Measurements from ENCODE around the gene SLC4A7.
"Not testable (repeated sequence)": the region's sequence is repeated elsewhere in the genome, so short reads cannot be mapped to it uniquely, and the experiment has no call there.

Gene SLC4A7

DNA sequence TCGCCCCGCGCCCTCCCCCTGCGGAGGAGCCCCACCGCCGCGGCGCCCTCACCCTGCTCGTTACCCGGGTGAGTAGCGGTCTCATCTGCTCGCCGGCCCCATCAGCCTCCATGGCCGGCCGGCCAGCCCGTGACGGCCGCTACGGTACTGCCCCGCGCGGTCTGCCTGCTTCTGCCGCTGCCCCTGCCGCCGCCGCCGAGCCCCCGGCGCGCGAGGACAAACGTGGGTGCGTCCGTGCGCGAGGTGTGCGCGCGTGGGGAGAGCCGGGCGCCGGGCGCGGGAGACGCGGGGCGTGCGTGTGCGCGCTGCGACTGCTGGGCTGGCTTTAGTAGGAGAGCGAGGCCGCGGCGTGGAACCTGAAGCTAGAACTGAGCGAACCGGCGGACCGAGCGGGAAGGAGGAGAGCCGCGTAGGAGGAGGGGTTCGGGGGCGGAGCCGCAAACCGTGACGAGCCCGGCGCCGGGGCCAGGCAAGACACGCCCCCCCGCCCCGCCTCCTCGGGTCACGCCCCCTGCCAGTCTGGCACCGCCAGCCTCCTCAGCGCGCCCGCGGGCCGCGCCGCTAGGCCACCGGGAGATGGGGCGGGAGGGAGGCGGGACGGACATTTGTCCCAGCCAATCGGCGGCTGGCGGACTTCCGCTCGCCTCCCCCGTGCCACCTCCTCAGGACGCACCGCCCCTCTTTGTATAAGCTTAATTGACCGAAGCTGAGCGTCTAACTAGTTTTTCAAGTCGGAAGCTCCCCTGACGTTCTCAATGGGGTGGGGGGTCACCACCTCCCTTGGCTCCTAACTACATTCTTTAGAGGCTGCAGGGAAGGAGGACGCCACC is at the start of gene SLC4A7:
Gene SLC4A7, minus strand, starts transcription at position 370 of the 830 bp plus-strand sequence. Its CDS starts 258 bp downstream, at position 112.
- DNase-seq (ENCODE audit: low spot score): peak; percentile 98

DNA sequence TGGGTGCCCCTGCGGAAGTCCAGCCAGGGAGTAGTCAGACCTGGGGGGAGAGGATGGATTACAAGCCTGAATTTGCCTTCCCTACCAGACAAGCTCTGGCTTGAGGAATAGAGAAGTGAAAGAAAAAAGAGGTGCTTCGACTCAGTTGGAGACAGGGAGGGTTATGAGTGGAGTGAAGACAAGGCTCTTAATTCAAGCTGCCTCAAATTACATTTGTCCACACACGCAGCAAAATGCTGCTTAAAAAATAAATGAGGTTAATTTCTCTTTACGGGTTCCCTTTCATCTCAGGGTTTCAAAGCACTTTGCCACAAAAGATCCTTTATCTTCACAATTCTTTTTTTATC is 49.0 kb upstream of the SLC4A7 start:
- no peak for DNase-seq (ENCODE audit: low spot score)

DNA sequence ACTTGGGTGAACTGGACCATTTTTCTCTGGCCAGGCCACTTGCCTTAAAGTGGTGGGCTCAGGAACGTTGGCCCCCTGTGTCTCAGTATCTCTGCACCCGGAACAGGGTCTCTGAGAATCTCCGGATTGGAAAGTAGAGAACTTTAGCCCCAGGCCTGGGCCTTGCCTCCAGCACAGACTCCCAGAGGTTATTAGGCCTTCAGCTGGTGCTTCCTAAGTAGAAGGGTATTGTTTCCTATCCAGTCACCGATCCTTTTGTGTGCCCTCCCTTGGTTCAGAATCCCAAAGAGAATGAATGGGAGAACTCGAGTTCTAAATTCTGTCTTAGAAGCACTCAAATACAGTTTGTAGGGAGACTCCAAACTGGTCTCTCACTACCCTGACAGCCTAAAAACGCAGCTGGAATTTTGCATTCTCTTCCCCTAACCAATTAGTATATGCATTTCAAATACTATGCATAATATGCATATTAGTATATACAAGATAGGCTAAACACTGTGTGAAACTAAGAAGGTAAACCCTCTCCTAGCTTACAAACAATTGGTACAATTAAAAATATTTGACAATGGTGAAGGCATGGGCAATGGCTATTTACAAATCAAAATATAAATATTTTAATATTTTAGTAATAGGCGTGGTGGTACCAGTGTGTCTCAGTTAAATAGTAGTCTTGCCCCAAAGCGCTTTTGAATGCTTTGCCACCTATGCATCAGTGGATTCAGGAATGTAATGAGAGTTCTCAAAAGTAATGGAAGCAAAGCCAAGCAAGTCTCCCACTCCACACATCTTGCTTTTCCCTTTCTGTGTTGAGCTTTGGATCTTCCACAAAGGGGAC is 48.5 kb upstream of the SLC4A7 start:
- no peak for DNase-seq (ENCODE audit: low spot score)

DNA sequence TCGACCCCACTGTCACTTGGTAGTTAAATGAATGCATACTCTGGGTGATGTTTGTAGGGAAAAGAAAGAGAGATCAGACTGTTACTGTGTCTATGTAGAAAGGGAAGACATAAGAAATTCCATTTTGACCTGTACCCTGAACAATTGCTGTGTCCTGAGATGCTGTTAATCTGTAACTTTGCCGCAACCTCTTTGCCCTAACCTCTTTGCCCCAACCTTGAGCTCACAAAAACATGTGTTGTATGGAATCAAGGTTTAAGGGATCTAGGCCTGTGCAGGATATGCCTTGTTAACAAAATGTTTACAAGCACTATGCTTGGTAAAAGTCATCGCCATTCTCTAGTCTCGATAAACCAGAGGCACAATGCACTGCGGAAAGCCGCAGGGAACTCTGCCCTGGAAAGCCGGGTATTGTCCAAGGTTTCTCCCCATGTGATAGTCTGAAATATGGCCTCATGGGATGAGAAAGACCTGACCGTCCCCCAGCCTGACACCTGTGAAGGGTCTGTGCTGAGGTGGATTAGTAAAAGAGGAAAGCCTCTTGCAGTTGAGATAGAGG is 47.1 kb upstream of the SLC4A7 start:
- DNase-seq (ENCODE audit: low spot score): not testable (repeated sequence)

DNA sequence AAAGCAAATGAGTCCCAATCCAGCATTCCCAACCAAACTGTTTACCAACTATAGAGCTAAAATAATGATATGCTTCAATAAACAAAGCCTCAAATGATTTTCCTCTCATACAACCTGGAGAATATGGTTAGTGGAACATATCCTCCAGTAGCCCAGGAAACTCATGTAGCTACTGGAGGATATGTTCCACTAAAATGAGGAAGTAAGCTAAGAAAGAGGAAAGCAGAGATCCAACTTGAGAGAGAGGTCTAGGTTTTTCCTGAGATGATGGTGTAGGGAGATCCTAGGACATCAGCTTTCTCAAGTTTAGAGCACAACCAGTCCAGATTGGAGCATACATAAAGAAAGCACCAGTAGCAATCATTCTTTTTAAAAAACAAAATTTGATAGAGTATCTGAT is 44.6 kb upstream of the SLC4A7 start:
- no peak for DNase-seq (ENCODE audit: low spot score)

DNA sequence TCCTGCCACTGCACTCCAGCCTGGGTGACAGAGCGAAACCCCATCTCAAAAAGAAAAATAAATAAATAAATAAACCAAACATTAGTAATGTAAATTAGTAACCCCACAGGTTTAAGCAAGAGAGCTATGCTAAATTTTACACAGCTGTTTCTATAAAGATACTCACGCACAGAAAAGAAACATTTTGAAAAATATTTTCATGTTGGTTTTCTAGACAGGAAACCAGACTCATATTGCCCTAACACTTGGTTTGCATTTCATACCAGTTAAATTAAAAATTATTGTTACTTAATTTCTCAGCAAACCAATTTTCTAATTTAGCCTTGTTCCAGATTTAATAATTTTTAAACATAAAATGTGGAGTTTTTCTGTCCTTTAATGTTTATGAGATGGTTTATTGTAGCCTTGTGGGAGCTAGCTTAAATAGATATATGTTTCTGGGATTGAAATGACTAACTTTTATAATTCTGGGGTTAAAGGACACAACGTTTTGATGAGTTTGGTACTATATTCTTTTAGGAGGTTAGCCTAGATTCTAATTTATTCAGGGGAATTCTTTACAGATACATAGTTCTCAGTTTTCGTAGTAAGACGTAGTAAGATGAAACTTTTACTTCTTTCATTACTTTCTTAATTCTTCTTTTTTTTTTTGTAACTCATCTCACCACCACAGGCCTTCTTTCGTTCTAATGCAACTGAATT is 42.6 kb upstream of the SLC4A7 start:
- DNase-seq (ENCODE audit: low spot score): no peak

DNA sequence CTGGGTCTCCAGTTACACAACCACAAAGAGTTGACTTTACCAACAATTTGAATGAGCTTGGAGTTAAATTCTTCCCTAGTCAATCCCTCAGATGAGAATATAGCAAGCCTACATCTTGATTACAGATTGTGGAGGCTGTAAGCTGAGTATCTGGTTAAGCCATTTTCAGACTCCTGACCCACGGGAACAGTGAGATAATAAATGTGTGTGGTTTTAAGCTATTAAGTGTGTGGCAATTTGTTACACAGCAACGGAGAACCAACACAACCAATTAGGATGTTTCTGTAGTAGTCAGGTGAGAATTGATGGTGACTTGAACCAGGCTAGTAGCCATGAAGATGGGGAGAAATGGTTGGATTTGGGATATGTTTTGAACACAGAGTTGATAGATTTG is 37.7 kb upstream of the SLC4A7 start:
- DNase-seq (ENCODE audit: low spot score): no peak

DNA sequence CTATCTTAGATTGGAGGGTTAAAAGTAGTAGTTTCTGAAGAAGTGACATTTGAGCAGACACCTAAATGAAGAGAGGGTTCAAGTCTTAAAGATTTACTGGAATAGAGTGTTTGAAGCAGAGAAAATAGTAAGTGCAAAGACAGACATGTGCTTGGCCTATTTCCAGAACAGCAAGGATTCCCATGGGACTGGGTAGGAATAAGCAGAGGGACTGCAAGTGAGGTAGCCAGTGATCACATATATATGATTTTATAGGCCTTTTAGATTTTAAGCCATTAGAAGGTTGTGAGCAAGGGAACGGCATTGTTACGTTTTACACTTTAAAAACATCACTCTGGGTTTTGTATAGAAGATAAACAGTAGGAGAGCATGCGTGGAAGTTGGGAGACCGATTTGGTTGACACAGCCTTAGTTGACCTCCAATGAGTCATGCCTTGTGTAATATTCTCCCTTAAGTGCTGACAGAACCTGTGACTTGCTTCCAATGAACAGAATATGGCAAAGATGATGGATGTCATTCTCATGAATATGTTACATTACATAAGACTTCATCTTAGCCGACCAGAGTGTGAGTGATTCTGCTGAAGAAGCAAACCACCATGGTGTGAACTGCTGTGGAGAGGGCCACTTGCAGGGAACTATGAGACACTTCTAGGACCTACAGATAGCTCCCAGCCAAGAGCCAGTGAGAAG is 37.1 kb upstream of the SLC4A7 start:
- DNase-seq (ENCODE audit: low spot score): peak; percentile 82

DNA sequence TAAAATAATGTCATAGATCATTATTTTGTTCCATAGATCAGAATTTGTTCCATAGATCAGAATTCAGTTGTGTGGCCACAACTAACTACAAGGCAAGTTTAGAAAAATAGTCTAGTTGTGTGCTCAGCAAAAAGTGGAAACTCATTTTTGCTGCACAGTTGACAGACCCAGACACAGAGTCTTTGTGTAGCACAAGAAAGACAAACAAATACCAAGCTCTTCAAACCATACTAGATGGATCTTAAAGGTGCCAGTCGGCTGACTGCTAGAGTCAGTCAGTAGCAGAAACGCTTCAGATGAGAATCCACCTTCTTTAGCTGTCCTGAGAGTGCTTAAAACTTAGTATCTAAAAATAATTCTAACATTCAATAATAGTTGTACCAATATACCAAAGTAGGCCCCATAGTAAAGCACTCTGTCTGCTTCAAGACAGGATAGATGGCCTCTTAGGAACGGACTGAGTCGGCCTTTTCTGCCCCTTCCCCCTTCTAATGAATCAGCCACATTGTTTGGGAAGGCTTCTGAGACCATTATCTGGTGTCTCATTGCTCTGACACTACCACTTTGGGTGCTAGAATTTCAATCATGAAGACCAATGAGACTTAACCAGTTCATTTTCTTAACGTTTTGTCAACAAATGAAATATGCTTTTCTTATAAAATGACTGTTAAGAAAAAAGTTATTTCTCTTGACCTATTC is 27.7 kb upstream of the SLC4A7 start:
- DNase-seq (ENCODE audit: low spot score): no peak

DNA sequence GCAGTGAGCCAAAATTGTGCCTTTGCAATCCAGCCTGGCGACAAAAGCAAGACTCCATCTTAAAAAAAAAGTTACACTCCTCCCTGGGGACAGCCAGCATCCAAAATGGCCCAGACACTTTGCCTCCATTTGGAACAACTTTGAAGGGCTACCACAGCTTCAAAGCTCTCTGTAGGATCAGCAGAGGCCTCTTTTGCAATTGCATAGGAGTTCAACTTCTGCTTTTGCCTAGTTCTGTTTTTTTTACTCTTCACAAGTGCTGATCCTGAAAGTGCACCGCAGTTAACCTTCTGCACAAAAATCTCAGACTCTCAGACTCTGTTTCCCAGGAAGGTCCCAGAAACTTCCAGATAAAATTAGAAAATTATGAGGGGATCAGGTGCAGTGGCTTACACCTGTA is 25.2 kb upstream of the SLC4A7 start:
- DNase-seq (ENCODE audit: low spot score): no peak

DNA sequence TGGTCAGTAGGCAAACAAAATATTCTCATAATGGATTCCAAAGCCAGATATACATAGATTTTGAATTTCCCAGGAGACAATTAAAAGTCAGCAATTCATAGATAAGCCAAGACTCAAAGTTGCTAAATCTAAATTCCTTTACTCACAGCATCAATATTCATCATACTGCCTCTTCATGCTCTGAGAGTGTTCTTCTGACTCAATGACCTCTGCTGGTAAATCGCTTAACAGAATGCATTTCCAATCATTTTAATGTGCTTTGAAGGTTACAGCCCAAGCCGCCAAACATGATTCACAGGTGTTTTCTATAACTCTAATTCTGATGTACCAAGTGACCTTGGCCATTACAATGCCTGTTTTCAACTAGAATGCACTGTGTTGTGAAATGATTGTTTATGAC is 24.2 kb upstream of the SLC4A7 start:
- no peak for DNase-seq (ENCODE audit: low spot score)

DNA sequence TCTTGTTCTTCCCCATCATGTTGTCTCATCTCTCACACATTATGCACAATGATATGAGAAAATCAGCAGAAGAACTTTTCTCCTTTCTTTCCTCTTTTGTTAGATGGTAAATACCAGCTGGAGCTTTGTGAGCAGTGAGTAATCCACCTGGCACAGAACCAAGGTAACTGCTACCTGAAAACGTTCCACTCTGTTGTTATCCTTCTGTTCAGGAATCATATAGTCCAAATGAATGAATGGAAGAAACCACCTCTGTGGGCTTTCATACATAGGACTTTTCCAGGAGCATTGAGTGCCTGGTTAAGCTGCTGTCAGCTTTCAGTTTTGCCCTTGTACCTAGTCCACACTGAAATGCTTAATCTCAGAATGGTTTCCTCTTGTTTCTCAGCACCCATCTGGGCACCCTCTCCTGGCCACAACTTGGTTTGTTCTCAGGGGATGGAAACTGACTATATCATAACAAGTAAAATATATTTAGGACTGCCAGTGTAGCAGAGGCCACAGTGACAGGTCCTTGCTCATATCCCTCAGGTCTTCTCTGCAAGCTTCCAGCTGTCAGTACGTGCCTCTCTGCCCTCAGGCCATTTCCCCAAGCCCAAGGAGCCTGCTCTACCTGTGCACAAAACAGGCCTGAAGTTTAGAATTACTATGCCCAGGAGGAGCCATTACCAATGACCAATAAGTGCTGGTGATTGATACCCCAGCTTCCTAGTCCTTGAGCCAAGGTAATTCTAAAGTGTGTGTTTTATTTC is 23.5 kb upstream of the SLC4A7 start:
- no peak for DNase-seq (ENCODE audit: low spot score)

DNA sequence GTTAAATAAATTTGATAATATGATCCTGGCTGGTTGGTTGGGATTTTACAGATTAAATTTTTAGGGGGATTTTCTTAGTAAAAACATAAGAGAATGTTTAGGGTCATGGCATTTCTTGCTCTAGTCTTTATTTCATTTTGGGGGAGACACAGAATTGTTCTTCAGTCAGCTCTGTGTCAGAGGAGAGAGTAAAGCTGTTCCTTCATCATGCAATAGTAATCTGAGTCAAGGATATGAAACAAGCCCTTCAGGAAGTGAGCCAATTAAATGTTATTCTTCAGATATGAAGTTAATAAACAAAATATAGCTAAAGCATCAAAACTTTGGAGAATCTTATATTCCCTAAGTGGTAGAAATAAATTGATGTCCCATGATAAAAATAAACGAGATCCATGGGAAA is 22.9 kb upstream of the SLC4A7 start:
- no peak for DNase-seq (ENCODE audit: low spot score)

DNA sequence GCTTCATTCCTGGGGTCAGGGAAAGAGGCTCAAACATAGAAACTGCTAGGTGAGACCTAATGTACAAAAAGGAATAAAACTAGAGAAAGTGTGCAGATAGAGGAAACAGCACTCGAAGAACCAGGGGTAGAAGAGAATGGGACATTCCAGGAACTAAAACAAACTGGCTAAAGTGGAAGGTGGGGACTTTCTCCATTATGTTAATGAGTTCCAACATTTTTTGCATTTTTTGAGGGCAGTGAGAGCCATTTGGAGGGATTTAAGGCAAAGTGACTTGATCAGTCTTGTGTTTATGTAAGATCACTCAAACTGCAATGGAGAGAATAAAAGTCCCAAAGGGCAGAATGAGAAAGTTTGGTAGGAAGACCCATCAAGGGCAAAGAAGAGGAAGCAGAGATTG is 20.6 kb upstream of the SLC4A7 start:
- peak; percentile 10 for DNase-seq (ENCODE audit: low spot score)

DNA sequence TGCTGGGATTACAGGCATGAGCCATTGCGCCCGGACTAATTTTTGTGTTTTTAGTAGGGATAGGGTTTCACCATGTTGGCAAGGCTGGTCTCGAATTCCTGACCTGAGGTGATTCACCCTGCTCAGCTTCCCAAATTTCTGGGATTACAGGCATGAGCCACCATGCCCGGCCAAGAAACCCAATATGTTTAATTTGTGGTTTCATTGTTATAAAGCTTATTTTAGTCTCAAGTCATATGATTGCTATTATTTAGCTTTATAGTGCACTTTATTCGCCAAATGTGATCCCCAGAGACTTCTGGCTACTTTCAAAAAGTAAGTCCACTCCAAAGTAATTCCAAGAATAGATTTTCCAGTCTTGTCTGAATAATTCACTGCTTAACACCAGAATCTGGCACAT is 19.3 kb upstream of the SLC4A7 start:
- peak; percentile 81 for DNase-seq (ENCODE audit: low spot score)

DNA sequence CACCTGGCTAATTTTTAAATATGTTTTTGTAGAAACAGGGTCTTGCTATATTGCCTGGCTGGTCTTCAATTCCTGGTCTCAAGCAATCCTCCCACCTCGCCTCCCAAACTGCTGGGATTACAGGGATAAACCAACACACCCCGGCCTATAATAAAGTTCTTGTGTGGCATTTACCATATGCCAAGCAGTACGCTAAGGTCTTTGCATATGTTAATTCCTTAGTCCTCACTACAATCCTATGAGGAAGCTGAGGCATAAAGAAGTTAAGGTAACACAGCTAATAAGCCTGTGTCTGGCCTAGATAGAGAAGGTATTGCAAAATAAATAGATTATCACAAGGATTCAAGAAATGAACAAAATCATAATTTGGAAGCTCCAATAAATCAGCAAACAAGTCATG is 17.6 kb upstream of the SLC4A7 start:
- DNase-seq (ENCODE audit: low spot score): no peak

DNA sequence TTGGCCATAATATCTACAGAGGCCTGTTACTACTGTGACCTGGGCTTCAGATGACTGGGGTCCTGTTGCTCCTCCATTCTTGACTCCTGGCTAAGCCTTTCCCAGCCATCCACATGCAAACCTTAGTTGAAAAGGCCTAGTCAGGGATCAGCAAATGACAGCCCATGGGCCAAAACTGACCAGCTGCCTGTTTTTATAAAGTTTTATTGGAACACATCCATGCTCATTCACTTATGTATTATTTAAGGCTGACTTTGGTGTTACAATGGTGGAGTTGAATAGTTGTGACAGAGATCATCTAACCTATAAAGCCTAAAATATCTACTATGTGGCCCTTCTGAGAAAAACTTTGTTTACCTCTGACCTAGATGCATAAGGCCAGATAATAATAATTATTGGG is 16.8 kb upstream of the SLC4A7 start:
- no peak for DNase-seq (ENCODE audit: low spot score)

DNA sequence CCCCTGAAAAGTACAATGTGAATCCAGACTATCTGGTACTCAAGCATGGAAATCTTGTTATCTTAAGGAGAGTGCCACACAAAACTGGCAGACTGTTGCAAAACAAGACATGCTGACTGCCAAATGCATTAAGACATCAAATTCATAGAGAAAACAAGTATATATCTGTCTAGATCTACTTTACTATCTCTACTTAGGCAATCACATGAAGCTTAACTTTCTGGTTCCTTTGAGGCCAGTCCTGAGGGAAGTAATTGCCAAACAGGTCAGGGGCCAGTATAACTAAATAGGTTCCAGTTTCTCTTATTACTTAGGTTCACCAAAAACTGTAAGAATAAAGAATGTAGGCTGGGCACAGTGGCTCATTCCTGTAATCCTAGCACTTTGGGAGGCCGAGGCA is 15.9 kb upstream of the SLC4A7 start:
- no peak for DNase-seq (ENCODE audit: low spot score)

DNA sequence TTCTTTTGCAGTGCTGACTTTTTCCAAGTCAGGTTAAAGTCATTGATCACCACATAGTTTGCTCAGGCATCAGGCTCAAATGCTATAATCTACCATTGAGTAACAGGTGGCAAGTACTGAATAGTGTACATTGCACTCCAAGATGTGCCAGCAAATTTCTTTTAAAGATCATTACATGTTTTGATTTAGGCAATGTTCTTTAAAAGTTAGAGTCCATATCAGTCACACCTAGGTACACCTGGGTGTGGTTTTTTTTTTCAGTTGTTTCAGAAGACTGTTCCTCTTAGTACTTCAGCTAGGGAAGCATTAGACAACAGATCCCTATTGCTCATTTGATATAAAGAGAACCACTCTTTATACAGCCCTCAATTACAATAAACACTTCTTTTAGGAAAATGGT is 10.6 kb upstream of the SLC4A7 start:
- no peak for DNase-seq (ENCODE audit: low spot score)

DNA sequence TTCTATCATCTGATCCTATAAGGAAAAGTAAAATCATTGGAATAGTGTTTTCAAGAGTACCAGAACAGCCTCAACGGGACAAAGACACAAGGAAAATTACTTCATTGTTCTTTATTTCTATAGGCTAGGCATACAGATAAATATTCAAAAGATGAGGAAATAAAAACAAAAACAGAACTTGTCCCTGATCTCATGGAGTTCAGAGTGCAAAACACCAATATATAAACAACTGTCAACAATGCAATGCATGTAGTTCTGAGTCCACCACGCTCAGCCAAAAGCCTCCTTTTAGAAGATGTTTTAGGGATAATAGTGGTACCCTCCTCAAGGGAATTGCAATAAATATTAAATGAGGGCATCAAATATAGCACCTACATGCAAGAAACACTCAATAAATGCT is 4.6 kb upstream of the SLC4A7 start:
- no peak for DNase-seq (ENCODE audit: low spot score)

DNA sequence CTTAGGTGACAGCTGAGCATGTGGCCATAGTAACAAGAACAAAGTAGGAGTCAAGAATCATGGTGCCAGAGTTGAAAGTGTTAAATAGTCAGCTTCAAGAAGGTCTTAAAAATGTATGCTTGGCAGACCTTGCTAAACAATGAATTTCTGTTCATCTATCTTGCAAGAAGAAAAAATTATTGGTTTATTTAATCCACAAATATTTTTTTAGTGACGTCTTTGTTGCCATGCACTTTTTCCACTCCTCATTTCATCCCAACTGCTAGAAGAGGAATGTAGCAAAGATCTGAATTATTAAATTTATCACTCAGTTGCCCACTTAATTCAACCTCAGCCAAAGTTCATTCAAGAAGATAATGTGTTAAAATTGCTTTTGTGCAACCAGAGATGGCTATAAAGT is 3.2 kb upstream of the SLC4A7 start:
- DNase-seq (ENCODE audit: low spot score): no peak
